Mesendoderm (in vitro differentiated cells): Measurements from ENCODE around the gene PRR23B.
"Not testable (repeated sequence)": the region's sequence is repeated elsewhere in the genome, so short reads cannot be mapped to it uniquely, and the experiment has no call there.

Experiments
- DNase-seq: peaks from one replicate; pipeline ENCODE4 v3.0.0; 2013
- H2AK5ac ChIP-seq: 2 replicates; pipeline ENCODE4 v1.6.1; 2013; ENCODE audit warnings: low read length, inconsistent platforms
- H2BK120ac ChIP-seq: 2 replicates; pipeline ENCODE4 v1.6.1; 2013; ENCODE audit warnings: low read depth, mild to moderate bottlenecking, low read length, moderate library complexity, mixed read lengths
- H2BK15ac ChIP-seq: replicated peaks from 2 replicates; pipeline ENCODE4 v1.6.1; 2013; ENCODE audit warnings: low read depth, mild to moderate bottlenecking, moderate library complexity
- H2BK5ac ChIP-seq: 2 replicates; pipeline ENCODE4 v1.6.1; 2013; ENCODE audit warnings: low read length, inconsistent platforms
- H3K18ac ChIP-seq: 2 replicates; pipeline ENCODE4 v1.6.1; 2013; ENCODE audit warnings: mild to moderate bottlenecking, low read length, mixed read lengths
- H3K23ac ChIP-seq: one replicate; pipeline ENCODE4 v1.6.1; 2013; ENCODE audit warnings: low read length
- H3K27ac ChIP-seq: 2 replicates; pipeline ENCODE4 v1.5.1; 2013; ENCODE audit warnings: low read depth, mild to moderate bottlenecking, inconsistent platforms, low read length, moderate library complexity
- H3K27me3 ChIP-seq: 2 replicates; pipeline ENCODE4 v1.6.1; 2013; ENCODE audit warnings: low read length, control low read depth, mild to moderate bottlenecking, inconsistent platforms; ENCODE audit not compliant: insufficient read depth, poor library complexity
- H3K36me3 ChIP-seq: 2 replicates; pipeline ENCODE4 v1.6.1; 2013; ENCODE audit warnings: low read length, inconsistent platforms; ENCODE audit not compliant: control insufficient read depth, insufficient read depth
- H3K4ac ChIP-seq: one replicate; pipeline ENCODE4 v1.6.1; 2013; ENCODE audit warnings: low read depth, mild to moderate bottlenecking, low read length, moderate library complexity
- H3K4me1 ChIP-seq: 2 replicates; pipeline ENCODE4 v1.6.1; 2013; ENCODE audit warnings: low read depth, low read length, inconsistent platforms; ENCODE audit not compliant: control insufficient read depth
- H3K4me2 ChIP-seq: 2 replicates; pipeline ENCODE4 v1.6.1; 2013; ENCODE audit warnings: low read length
- H3K4me3 ChIP-seq: 2 replicates; pipeline ENCODE4 v1.5.1; 2013; ENCODE audit warnings: mild to moderate bottlenecking, low read length
- H3K56ac ChIP-seq: one replicate; pipeline ENCODE4 v1.6.1; 2013; ENCODE audit warnings: low read length
- H3K79me1 ChIP-seq: 2 replicates; pipeline ENCODE4 v1.6.1; 2013; ENCODE audit warnings: low read length, inconsistent platforms
- H3K79me2 ChIP-seq: 2 replicates; pipeline ENCODE4 v1.6.1; 2013; ENCODE audit warnings: mild to moderate bottlenecking, low read length; ENCODE audit not compliant: control insufficient read depth, insufficient read depth
- H3K9ac ChIP-seq: 2 replicates; pipeline ENCODE4 v1.6.1; 2013; ENCODE audit warnings: low read length, inconsistent platforms
- H4K5ac ChIP-seq: one replicate; pipeline ENCODE4 v1.6.1; 2013; ENCODE audit warnings: low read length
- H4K8ac ChIP-seq: one replicate; pipeline ENCODE4 v1.6.1; 2013; ENCODE audit warnings: low read depth, mild to moderate bottlenecking, control low read depth, low read length, moderate library complexity
- WGBS: extraction: QIAGEN DNeasy Blood & Tissue Kit; methylation state at CpG from one replicate; pipeline ENCODE4 v1.1.7; 2013; ENCODE audit warnings: low lambda C conversion rate, missing lambda C conversion rate; ENCODE audit not compliant: insufficient coverage; ENCODE audit errors: extremely low coverage; 5-methylcytosine and 5-hydroxymethylcytosine counted together

Gene PRR23B

DNA sequence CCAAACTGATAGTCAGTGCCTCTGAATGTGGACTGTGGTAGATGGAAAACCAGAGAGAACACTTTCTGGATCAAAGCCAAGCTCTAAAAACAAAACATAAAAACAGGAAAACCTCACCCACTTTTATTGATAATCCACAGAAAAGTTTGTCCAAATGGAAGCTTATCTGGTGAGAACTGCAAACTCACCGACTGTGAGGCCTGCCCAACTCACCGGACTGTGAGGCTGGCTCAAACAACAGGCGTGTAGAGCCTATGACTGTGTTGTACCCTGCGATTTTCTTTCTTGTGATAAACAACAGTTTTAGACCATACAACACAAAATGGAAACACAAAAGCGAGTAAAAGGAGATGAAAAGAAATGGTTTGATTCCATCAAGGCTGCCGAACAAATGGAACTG, 16.8 kb upstream of the PRR23B start:
- Histone ChIP-seq H3K18ac (no peak overlapping the region), H2BK15ac (no peak overlapping the region), H3K56ac (no peak overlapping the region), H3K9ac (no peak overlapping the region), H3K27me3 (no peaks in the 10 kb centered on the region), H3K4me3 (no peak overlapping the region), H2AK5ac (no peak overlapping the region), H2BK5ac (no peak overlapping the region), H4K8ac (no peak overlapping the region), H3K36me3 (no peaks in the 10 kb centered on the region), H3K4me2 (no peak overlapping the region), H3K79me2 (no peaks in the 10 kb centered on the region), H4K5ac (no peak overlapping the region), H3K4me1 (no peaks in the 10 kb centered on the region), H3K4ac (no peak overlapping the region), H3K79me1 (no peaks in the 10 kb centered on the region), H3K23ac (no peak overlapping the region), H2BK120ac (no peak overlapping the region), H3K27ac (no peak overlapping the region)
- DNase-seq, result no peak
- WGBS, result no CpG with 5 or more reads among the region's 6 CpGs

DNA sequence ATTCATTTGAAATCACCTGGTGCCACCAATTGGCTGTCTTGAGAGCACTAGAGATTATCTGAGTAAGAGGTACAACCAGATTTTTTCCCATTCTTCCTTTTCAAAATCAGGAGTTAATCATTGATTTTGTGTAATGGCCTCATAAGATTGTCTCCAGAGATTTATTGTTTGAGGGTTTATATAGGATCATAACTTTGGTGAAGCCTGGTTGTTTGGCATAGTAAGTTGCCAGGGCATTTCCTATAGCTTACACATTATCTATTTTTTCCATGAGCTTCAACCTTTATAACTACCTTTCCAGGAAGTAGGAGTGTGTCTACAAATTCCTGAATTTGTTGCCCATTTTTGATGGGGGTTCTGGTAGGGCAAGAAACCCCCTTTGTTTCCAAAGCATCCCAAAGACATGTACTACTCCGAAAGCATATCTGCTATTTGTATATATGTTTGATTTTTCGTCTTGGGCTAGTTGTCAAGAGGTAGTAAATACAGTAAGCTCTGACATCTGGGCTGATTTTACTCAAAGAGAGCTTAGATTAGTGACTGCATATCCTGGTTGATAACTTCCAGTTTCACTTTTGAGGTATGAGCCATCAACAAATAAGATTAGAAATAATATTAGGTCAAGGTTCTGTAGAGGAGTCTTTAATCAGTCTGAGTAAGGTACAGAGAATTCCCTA, 11.7 kb upstream of the PRR23B start:
- H3K4ac ChIP-seq, result no peak overlapping the region
- no peaks in the 10 kb centered on the region for H3K79me2 ChIP-seq
- no peaks in the 10 kb centered on the region for H3K79me1 ChIP-seq
- no peak overlapping the region for H2BK120ac ChIP-seq
- H3K4me3 ChIP-seq, result no peak overlapping the region
- no peak for DNase-seq
- H3K36me3 ChIP-seq, result no peaks in the 10 kb centered on the region
- H4K8ac ChIP-seq, result no peak overlapping the region
- H2BK15ac ChIP-seq, result no peak overlapping the region
- no peak overlapping the region for H3K4me2 ChIP-seq
- no peak overlapping the region for H2AK5ac ChIP-seq
- H3K27ac ChIP-seq, result no peak overlapping the region
- no peak overlapping the region for H3K18ac ChIP-seq
- no CpG with 5 or more reads among the region's 2 CpGs for WGBS
- H3K4me1 ChIP-seq, result no peaks in the 10 kb centered on the region
- H4K5ac ChIP-seq, result no peak overlapping the region
- no peak overlapping the region for H3K56ac ChIP-seq
- no peak overlapping the region for H2BK5ac ChIP-seq
- no peaks in the 10 kb centered on the region for H3K27me3 ChIP-seq
- H3K23ac ChIP-seq, result no peak overlapping the region
- no peak overlapping the region for H3K9ac ChIP-seq

DNA sequence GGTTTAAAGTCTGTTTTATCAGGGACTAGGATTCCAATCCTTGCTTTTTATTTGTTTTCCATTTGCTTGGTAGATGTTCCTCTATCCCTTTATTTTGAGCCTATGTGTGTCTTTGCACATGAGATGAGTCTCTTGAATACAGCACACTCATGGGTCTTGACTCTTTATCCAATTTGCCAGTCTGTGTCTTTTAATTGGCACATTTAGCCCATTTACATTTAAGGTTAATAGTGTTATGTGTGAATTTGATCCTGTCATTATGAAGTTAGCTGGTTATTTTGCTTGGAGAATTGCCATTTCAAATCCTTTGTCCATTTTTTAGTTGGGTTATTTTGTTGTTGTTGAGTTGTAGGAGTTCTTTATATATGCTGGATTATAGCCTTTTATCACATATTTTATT, 9.8 kb upstream of the PRR23B start:
- not testable (repeated sequence) for H3K4me2 ChIP-seq, H3K79me1 ChIP-seq, H2BK5ac ChIP-seq, H3K4me3 ChIP-seq, H3K27me3 ChIP-seq, H2BK15ac ChIP-seq, H3K4ac ChIP-seq, H3K36me3 ChIP-seq, H4K5ac ChIP-seq, H3K79me2 ChIP-seq, DNase-seq, H3K56ac ChIP-seq, H3K27ac ChIP-seq, H2BK120ac ChIP-seq, H3K18ac ChIP-seq, H3K9ac ChIP-seq, H3K4me1 ChIP-seq, H2AK5ac ChIP-seq, H4K8ac ChIP-seq, H3K23ac ChIP-seq

DNA sequence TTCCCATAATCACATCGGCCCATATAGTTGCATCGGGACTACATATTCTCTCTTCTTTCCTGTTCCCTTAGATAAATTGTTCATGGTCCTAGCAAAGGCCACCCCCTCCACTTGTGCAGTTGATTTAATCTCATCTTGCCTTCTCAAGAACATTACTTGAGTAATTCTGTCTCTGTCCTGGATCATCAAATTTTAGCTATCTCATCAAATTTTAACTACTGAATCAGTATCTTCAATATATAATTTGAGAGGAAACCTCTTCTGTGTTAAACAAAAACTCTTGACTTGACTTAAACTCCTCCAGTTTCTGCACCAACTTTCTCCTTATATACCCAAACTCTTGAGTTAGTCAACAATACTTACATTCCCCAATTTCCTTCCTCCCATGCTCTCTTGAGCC, 4.2 kb upstream of the PRR23B start:
- no peak overlapping the region for H3K56ac ChIP-seq
- H2BK15ac ChIP-seq, result no peak overlapping the region
- H3K27ac ChIP-seq, result no peak overlapping the region
- no peak overlapping the region for H4K8ac ChIP-seq
- H3K18ac ChIP-seq, result no peak overlapping the region
- no peak overlapping the region for H3K4me2 ChIP-seq
- H3K79me1 ChIP-seq, result no peaks in the 10 kb centered on the region
- H2BK120ac ChIP-seq, result no peak overlapping the region
- H2BK5ac ChIP-seq, result no peak overlapping the region
- H3K4me1 ChIP-seq, result no peaks in the 10 kb centered on the region
- no peak overlapping the region for H3K23ac ChIP-seq
- H2AK5ac ChIP-seq, result no peak overlapping the region
- DNase-seq, result no peak
- H3K79me2 ChIP-seq, result no peaks in the 10 kb centered on the region
- H3K36me3 ChIP-seq, result no peaks in the 10 kb centered on the region
- H3K4ac ChIP-seq, result no peak overlapping the region
- no peak overlapping the region for H3K4me3 ChIP-seq
- H3K9ac ChIP-seq, result no peak overlapping the region
- no peak overlapping the region for H4K5ac ChIP-seq
- no peaks in the 10 kb centered on the region for H3K27me3 ChIP-seq
- no CpG with 5 or more reads among the region's 2 CpGs for WGBS

DNA sequence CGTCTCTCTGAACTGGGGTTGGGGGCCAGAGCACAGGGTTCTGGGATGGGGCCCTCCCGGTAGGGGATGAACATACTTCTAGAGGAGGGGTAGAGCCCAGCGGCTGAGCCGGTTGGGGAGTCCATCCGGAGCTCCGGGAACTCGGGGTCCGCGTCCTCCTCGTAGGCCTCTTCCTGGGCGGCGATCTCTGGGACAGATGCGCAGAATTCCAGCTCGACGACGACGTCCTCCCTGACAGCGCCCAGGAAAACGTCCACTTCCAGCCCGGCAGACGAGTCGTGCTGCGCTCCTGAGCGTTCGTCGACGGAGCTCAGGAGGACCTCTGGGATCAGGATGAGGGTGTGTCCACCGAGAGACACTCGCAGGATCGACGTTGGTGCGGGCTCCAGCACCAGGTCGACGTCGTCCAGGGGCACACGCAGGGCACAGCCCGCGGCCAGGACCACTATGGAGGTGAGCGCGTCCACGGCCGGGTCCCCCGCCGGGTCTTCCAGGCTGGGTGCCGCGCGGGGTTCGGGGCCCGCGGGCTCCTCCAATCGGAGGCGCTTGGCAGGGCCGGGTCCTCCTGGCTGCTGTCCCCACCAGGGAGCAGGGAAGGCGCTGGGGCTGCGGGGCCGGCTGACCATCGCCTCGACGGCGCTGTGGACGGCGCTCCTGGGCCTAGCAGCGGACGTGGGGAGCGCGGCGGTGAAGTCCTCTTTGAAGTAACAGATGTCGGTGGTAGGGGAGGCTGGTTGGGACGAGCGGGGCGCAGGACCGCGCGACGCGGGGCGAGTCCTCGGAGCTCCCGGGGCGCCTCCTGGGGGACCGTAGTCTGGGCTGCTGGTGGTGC, 474 bp downstream of the PRR23B start:
- Histone ChIP-seq H3K23ac (no peak overlapping the region), H3K4me2 (no peak overlapping the region), H4K5ac (no peak overlapping the region), H2BK120ac (no peak overlapping the region), H3K18ac (no peak overlapping the region), H3K4ac (no peak overlapping the region), H3K27me3 (no peaks in the 10 kb centered on the region), H2AK5ac (no peak overlapping the region), H3K27ac (no peak overlapping the region), H3K79me1 (no peaks in the 10 kb centered on the region), H3K79me2 (no peaks in the 10 kb centered on the region), H3K4me3 (no peak overlapping the region), H3K4me1 (no peaks in the 10 kb centered on the region), H3K56ac (no peak overlapping the region), H2BK5ac (no peak overlapping the region), H2BK15ac (no peak overlapping the region), H3K9ac (no peak overlapping the region), H3K36me3 (no peaks in the 10 kb centered on the region), H4K8ac (no peak overlapping the region)
- no peak for DNase-seq
- WGBS, result no CpG with 5 or more reads among the region's 81 CpGs
